Stimulated activated naive CD8-positive, alpha-beta T cell treated with anti-CD3 and anti-CD28 coated beads, Interleukin-15, Interleukin-2, amounts not matched to agents 100 U/mL and 50 U/mL, for 24 hours (primary cell): Measurements from ENCODE around the gene PEPD.

ENCODE experiments used
- ATAC-seq: fragments of 150-1000 bp; cut with Tn5 transposase; one replicate; pipeline ENCODE4 v1.10.0; 2021
- DNase-seq: peaks from one replicate; pipeline ENCODE4 v3.0.0; 2021

PEPD gene

DNA sequence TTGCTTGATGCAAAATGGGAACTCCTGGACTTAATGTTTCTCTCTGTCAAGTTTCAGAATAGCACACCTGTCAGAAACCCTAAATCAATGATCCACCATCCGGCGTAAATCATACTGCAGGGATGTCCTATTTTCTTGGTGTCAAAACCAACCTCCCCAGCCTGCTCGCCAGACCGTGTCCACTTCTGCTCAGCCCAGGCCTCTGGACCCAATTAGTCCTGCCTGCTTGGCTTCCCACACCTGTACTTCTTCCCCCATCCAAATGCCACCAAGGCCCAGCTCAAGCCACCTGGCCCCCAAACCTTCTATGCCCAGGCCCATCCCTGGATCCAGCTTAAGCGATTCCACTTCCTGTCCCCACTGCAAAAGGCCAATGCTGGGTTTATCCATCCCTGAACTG is 25.1 kb upstream of the PEPD start:
- ATAC-seq, result no peak
- no peak for DNase-seq

DNA sequence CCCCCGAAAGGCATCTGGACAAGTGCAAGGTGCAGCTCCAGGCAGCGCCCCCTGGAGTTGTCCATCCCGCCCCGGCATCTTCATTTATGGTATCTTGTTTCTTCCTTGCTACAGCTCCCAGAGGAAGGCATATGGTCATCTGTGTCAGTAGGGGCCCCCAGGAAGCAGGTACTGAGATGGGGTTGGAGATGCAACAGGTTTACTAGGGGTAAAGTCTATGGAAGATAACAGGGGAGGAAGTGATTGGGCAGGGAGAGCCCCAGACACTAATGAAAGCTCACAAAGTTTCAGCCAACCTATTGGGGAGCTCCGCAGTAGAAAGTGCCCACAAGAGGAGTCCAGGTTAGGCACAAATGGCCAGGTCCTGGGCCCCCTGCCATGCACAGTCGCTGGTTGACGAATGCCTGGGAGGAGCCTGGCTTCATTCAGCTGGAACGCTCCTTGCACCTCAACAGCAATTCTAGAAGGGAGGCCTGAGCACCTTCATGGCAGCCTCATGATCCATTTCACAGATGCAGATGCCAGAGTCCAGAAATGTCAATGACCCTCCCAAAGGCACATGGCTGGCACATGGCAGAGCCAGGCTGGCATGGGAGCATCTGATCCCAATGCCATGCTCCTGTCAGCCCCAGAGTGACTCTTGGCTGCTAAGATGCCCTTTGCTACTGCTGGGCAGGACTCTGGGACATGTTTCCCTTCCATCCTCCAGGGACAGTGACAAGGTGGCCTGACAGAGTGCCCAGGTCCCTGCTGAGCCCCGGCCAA is 23.8 kb upstream of the PEPD start:
- ATAC-seq (no peak), DNase-seq (no peak)

DNA sequence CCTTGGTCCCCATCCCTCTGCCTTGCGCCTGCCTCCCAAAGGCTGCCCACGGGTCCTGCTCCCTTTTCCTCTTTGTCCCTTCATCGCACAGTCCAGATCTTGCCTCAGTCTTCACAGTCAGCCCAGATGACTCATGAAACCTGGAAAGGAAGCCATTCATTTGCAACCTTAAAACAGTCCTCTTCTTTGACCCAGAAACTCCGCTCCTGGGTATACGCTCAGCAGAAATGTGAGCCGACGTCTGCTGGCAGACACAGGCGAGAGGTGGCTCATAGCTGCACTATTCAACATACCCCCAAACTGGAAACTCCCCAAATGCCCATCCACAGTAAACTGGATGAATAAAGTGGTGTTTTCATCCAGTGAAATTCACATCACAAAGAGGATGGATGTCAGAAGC is 13.6 kb upstream of the PEPD start:
- no peak for DNase-seq
- ATAC-seq, result no peak

DNA sequence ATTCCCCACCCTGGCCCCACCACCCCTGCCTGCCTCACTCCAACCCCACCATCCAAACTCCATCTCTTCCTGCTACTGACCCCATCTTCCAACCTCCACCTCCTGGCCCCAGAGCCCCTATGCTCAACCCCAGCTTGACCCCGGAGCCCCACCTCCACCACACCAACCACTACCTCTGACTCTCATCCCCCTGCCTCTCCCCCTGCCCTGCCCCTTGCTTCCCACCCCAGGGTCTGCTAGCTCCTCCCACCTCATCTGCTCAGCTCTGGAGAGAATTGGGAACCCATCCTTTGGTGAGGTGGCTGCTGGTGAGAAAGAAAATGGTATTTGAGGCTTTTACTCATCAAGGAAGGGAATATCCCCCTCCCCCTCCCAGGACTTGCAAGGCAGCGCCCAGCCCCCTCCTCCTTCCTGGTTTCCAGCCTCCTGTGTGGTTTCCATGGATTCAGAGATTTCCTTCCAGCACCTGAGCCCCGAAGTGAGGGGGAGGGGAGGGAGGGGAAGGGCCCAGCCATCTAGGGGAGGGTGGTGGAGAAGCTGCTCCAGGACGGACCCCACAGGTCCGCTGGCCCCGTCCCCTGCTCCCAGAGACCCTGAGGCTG is 11.4 kb upstream of the PEPD start:
- DNase-seq (no peak), ATAC-seq (no peak)

DNA sequence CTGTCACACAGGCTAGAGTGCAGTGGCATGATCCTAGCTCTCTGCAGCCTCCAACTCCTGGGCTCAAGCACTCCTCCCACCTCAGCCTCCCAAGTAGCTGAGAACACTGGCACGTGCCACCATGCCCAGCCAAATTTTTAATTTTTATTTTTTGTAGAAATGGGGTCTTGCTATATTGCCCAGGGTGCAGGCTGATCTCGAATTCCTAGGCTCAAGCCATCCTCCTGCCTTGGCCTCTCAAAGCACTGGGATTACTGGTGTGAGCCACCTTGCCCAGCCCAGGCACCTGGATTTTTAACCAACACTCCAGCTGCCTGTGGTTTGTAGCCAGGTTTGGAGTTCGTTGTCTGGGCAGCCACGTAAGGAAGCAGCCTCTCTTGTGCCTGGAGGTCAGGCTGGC is 9.3 kb upstream of the PEPD start:
- DNase-seq (no peak), ATAC-seq (no peak)

DNA sequence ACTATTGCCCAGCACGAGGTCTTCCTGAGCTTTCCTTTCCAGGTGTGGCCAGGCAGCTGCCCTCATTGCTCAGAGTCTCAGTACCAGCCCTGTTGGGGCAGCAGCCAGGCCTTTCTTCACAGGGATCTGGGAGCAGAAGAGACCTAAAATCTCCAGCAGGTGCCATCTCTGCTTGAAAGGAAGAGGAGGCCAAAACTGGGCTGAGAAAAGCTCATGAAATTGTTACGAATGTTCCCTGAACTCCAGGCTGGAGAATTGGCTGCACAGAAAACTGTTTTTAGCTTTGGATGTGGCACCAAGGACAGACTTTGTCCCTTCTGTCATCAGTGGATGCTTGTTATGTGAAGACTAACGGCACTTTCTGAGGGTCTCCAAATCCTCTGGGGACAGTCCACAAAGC is 8.7 kb upstream of the PEPD start:
- DNase-seq (no peak), ATAC-seq (no peak)

DNA sequence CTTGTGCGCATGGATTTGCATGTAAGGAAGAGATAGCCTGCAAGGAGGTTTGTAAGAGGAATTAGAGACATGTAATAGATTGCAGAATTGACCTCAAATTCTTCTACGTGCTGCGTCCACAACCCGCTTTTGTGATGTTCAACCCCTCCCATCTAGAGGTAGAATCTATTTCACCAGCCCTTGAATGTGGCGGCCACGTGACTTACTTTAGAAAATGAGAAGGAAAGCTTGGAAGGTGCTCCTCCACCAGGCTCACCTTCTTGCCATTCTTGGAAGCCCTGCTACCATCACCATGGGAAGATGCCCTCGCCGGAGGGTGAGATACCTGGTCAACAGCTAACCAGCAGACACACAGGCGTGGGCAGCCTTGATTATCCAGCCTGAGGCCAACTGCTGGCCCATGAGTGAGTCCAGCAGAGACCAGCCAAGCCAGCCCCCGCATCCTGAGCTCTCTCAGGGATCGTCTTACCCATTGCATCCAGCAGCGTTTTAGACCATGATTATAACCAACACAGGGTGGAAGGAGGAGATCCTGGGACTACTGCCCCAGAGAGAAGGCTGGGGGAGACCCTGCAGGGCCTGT is 7.6 kb upstream of the PEPD start:
- ATAC-seq, result no peak
- DNase-seq, result no peak

DNA sequence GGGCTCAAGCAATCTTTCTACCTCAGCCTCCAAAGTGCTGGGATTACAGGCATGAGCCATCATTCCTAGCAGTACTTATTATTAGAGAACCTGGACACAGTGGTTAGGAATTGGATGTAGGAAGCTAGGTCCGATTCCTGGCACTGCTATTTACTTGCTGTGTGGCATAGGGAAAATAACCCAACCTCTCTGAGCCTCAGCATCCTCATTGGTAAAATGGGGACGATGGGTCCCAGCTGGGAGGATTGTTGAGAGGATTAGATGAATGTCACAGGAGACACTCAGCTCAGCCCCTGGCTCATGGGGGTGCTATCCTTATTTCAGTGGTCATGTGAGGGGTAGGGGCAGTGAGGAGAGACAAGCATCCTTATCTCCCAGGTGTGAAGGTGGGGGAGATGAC is 6.8 kb upstream of the PEPD start:
- DNase-seq (no peak), ATAC-seq (no peak)

DNA sequence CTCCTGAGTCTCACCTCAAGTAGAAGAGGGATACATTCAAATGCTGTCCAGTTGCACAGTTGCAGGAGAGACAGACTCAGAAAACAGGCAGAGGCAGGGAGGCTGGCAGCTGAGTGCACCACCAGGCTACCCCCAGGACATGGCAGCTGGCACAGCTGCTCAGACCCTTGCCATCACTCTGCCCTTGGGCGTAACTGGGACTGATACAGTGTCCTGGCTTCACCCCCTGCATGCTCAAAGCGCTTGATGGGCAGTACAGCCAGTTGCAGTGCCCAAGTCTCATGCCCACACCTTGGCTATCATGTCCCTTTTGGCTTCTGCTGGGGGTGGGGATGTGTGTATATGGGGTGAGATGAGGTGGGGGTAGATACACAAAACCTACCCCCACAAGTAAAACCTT is 5.5 kb upstream of the PEPD start:
- DNase-seq (no peak), ATAC-seq (no peak)

DNA sequence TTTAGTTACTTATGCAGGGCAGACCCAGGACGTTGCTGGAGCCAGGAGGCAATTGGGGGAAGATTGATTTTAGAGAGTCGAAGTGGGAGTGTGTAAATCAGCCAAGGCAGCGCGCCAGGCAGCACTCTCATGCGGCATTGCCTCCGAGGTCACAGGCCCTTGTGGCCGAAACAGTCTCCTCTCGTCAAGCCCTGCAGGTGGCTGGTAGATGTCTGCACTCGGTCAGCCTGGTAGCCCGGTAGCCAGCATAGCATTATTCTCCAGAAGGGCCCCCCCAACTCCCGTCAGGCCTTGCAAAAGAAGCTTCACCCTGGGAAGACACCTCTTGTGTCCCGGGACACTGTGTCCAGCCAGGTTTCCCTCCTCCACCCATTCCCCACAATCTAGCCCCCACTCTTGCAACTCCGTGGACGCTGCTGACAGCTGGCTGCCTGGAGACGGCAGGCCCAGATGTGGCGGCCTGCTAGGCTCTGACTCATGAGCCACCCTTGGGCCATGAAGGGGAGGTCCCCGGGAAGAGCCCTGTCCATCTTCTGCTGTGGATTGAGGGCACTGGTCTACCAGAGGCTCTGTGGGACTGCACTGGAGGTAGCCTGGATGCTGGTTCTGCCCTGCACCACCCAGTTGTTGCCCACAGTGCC is 2.6 kb upstream of the PEPD start:
- no peak for ATAC-seq
- no peak for DNase-seq

DNA sequence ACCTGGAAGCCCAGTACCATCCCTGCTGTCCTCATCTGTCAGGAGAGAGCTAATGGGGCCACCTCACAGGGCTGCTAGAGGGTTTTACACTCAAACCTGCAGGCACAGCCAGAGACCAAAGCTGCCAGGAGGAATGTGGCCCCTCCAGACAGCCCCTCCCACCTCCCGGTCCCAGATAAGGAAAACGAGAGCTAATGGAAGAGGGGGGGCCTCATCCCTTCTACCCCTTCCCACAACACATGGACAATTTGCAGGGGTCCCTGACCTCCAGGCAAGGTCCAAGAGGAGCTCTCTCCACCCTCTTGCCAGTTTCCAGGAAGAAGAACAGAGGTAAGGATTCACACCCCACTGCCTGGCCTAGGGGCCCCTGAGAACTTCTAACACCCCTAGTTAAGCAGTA is 1.6 kb upstream of the PEPD start:
- DNase-seq, result no peak

DNA sequence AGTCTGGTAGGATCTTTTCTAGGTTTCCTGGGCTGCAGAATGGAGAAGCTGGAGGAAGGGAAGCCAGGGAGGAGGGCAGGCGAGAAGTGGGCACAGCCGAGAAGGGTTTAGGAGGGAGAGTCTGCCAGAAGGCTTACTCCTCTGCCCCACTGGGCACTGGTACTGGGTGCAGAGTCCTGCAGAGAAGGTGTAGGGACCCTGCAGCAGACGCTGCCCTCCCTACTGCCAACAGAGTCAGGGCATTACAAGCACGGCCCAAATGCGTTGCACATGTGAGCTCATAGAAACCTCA is 726 bp upstream of the PEPD start:
- no peak for ATAC-seq

More for the DNA sequence above, 1.6 kb upstream of the PEPD start:
- no peak for ATAC-seq

DNA sequence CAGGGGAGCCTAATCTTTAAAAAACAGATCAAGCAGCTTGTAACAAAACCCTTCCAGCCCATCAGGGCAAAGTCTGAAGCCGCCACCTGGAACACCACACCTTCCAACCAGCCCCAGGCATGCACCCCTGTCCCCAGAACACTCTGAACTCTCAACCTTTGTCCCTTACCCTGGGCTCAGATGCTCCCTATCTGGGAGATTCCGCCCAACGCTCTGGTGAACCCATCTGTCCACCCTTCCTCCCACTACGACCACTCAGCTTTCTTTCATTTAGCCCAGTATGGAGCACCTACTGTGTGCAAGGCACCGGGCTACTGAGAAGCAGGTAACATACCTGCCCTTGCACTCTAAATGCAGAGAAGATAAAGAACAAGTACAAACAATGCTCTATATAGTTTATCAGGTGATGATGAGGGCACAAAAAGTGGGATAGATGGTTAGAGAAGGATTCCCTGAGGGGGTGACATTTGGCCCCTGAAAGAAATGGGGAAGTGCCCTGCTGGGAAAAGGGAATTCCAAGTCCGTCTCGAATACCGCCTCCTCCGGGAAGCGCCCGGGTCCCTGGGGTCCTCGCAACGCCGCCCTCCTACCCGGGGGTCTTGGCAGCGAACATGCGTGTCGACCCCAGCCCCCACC is 629 bp downstream of the PEPD start:
- no peak for DNase-seq
- no peak for ATAC-seq

More for the DNA sequence above, 726 bp upstream of the PEPD start:
- no peak for DNase-seq

DNA sequence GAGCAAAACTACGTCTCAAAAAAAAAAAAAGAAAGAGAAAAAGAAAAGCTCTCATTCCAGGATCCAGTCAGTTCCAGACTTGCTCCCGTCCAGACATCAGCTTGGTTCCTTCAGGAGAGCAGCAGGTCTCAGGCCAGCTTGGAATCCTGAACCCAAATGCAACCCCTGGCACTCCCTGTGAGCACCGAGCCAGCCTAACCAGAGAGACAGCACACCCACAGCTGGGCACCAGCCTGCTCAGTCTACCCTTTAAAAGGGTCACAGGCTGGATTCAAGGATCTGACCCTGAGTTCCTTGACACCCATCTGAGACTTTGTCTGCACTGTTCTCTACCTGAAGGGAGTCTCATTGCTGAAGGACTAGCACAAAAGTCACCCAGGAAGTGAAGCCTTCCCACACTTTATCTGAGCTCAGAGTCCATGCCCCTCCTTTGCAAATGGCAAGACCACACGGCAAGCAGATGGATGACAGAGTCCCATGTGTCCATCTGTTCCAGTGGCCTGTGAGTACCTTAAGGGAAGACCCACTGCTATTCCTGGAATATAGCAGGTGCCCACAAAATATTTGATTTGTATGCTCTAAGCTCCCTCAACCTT is 1.4 kb downstream of the PEPD start:
- DNase-seq, result no peak
- no peak for ATAC-seq

DNA sequence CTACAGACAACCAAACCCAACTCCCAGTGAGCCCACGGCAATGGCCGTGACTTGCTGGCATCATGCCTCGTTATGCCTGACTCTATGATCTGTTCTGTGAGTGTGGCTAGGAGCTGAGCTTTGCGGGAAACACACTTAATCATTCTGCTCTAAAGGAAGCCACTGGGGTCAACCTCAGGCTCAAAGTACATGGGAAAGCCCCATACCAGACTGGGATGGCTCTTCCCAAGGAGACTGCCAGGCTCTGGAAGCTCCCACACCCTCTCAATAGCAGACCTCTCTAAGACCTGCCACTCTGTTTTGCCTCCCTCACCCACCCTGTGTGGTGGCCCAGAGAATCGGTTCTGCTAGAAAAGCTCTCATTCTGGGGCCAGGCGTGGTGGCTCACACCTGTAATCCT is 2.2 kb downstream of the PEPD start:
- no peak for ATAC-seq
- no peak for DNase-seq

DNA sequence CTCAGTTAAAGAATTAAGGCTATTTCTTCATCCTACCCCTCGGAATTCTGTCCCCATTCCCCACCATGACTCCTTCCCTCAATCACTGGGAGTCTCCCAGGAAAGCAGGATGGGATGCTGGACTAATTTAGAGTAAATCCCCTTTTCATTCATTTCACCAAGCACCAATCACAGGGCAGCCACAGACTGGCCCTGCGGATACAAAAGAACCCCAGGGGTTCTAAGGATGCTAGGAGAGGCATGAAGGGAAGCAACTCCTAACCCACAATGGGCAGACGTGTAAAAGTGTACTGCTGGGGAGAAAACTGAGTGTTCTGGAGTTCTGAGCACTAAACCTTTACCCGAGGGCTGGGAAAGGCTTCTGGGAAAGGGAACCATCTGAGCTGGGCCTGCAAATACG is 3.0 kb downstream of the PEPD start:
- ATAC-seq, result no peak
- DNase-seq, result no peak

DNA sequence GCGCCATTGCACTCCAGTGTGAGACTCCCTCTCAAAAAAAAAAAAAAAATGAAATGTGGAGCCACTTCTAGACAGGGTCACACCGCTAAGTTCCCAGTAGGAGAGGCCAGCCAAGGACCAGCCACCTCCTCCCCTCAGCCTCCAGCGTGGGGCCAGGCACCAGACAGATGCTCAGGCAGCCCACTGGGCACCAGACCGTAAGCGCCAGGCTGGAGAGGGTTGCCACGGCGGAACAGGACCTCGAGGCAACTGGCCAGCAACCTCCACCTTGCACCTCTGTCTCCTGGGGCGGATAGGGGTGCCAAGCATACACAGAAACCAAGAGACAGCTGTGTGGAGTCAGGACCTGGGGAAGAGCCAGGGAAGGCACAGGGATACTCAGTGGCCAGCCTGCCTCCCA is 3.7 kb downstream of the PEPD start:
- no peak for ATAC-seq

DNA sequence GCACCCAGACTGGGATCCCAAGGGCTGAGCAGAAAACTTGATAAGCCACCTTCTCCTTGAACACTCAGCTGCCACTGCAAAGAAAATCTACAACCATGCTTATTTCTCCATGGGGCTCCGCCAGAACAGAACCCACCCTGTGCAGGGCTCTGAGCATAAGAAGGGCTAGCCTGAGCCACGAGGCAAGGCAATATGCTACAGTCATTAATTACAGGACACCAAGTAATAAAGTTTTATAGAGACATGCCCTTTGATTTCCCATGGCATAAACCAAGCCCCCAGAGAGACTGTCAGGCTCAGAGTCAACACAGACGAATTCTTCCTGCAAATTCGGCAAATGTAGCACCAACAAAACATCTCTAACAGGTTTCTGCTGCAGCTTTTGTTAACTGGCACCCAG is 5.7 kb downstream of the PEPD start:
- no peak for DNase-seq

More for the DNA sequence above, 3.7 kb downstream of the PEPD start:
- DNase-seq, result no peak

DNA sequence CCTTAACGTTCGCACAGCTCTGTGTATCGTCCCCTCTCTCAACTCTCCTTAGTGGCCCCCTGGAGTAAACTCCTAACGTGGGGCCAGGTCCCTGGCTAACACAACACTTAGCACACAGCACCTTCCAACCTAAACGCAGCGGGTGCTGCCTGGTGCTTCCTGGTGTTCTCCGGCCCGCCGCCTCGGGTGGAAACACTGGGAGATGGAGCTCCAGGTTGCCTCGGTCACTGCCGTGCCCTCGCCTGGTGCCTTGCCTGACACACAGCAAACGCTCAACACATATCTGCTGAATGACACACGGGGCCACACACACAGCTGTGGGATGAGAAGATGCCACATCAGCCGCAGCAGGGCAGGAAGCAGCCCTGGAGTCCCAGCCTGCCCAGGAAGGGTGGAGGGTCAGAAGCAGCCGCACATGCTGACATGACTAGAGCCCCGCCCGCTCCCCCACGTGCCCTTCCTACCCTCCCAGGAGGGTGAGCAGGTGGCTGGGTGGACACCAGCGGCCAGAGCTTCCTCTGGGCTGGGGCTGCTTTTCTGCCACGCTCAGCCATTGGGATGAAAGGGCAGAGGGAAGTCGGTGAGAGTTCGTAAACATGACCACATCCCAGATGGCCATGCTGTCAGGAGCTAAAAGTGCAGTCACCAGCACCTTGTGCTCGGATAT is 6.6 kb downstream of the PEPD start:
- ATAC-seq (no peak), DNase-seq (no peak)

More for the DNA sequence above, 5.7 kb downstream of the PEPD start:
- no peak for ATAC-seq

DNA sequence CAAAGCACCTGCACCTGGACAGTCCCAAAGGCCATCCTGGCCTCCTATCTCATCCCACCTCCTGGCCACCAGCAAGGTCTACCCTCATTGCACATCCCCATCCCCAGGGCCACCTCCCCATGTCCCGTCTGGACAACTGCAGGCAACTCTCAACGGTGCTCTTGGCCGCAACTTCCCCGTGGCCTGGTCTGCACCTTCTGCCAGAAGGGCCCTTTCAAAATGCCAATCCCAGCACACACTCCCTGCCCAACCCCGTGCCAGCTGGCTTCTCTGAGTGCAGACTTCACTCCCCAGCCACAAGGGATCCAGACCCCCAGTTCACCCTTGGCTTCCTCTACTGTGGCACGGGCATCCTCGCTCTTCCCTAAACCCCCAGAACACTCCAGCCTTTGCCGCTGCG is 8.2 kb downstream of the PEPD start:
- DNase-seq, result no peak
- no peak for ATAC-seq

DNA sequence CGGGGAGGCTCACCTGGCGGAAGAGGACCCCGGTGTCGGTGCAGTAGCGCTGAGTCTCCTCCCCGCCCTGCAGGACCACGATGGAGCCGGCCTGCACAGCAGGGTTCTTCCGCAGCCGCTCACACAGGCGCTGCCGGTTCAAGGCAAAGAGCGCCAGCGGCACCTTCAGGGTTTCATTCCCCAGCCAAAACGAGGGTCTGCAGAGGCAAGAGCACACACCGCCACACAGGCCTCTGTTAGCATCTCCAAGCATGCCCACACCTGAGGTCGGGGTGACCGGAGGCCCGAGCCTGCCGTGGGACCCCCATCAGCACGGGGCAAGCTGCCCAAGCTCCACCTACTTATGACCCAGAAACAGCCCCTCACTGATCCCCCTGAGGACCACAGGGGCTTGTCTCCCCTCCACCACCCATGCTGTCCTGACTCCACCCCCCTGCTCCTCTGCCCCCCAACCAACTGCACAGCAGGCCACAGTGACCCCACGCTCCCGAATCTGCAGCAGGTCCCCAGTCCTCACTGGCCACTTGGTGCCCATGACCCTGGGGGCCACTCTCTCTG is 8.9 kb downstream of the PEPD start:
- ATAC-seq (no peak), DNase-seq (no peak)

DNA sequence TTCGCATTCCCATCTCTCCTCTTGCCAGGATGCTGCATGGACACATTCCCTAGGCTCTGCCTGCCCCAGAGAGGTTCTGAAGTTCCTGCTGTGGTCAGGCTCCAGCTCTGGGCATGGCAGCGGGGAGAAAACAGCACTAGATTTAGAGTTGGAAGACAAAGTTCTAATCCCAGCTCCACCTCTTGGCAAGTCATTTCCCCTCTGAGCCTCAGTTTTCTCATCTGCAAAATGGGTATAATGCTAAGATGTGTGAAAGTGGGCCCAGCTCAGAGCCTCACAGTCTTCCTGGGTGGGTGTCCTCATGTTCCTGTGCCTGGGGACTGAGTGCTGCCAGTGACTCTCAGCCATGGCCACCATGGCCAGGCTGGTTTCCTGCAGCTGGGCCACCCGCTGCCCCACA is 9.6 kb downstream of the PEPD start:
- ATAC-seq (no peak), DNase-seq (no peak)
